ENCODE data around the gene UEVLD.

Gene UEVLD

DNA sequence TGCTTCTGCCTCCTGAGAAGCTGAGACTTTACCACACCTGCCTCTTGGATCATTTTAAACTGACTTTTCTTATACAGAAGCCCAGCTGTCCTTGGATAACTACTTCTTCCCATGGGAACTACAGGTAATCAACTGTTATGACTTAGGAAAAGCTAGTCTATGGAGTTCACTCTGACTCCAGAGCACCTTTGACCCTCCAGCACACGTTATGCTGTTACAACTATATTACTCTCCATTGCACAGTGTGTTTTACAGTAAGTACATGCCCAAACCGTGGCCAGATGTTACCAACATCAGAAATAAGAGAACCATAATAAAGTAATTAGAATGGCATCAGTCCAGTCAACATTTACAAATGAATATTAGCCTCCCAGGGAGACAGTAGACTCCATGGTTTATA lies 40.5 kb downstream of the UEVLD start:
- CTCF ChIA-PET, result interaction anchor here (0.7 kb wide), 1 partner anchor 433 kb away, joined by 3 read pairs; no protein-coding TSS in a partner anchor
- Histone ChIP-seq H3K9me3 (ENCODE audit: control insufficient read depth, insufficient read depth, low read depth, low read length) (no peaks in the 10 kb centered on the region), H3K4me1 (ENCODE audit: control insufficient read depth, insufficient read depth, low read length) (no peaks in the 10 kb centered on the region), H3K4me3 (ENCODE audit: low read depth, low read length) (no peak overlapping the region), H3K36me3 (ENCODE audit: control insufficient read depth in 2 of 2, insufficient read depth in 1 of 2, low read length in 2 of 2) (peaks cover 4 to 21% of the 10 kb centered on the region in 2 experiments; a peak in 2 of 3 replicates), H3K27ac (ENCODE audit: extremely low read depth, low read depth, low read length) (no peak overlapping the region)
- no peak for TF ChIP-seq ZNF155 (tag by site-specific recombination; IDR thresholded peaks at IDR 0.05)
- TF ChIP-seq ZNF610 (tag by site-specific recombination; IDR thresholded peaks at IDR 0.05; ENCODE audit: borderline replicate concordance), result no peak
- no peak for TF ChIP-seq ZNF623 (tag by site-specific recombination; IDR thresholded peaks at IDR 0.05)
- no peak for TF ChIP-seq ZNF248 (tag by site-specific recombination; IDR thresholded peaks at IDR 0.05)
- no peak for TF ChIP-seq ZNF214 (tag by site-specific recombination; IDR thresholded peaks at IDR 0.05; ENCODE audit: borderline replicate concordance)
- TF ChIP-seq ZNF571 (tag by site-specific recombination; IDR thresholded peaks at IDR 0.05), result no peak
- TF ChIP-seq ZIC2 (tag by site-specific recombination; IDR thresholded peaks at IDR 0.05), result no peak
- POLR2A ChIA-PET, result no interaction called here

DNA sequence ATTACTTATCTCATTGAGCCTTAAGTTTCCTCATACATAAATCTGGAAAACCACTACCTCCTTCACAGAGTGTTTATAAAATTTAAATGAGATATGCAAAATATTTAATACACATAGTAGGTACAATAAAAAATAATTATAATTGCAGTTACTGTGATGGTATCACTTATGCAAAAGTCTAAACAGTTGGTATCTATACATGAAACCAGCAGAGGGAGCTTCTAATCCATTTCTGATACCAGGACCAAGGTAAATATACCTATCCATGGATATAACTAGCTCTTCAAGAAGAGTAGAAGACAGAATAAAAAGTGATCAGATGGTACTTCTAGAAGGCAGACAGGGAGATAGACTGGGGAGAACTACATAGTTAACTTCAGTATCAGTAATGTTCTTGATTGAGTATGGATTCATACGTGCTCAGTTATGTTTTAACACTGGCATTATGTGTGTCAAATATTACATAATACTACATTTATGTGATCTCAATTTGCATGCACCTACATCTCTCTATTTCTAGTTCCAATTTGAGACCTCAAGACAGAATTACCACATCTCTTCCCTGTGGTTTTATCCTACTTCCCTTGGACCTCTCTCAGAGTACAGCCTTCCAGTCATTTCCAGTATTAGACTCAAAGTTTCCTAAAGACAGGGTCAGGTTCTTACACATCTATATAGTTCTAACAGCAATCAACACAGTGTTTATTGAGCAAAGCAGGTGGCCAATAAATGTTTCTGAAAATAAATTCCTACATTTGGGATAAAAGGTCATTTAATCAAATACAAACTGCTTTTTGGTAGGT lies 48.1 kb downstream of the UEVLD start:
- H3K4me1 ChIP-seq (ENCODE audit: control insufficient read depth, insufficient read depth, low read length), result no peaks in the 10 kb centered on the region
- no peaks in the 10 kb centered on the region for H3K9me3 ChIP-seq (ENCODE audit: control insufficient read depth, insufficient read depth, low read depth, low read length)
- POLR2A ChIA-PET, result interaction anchor here (1.2 kb wide), 1 partner anchor 95 kb away, joined by 4 read pairs; no protein-coding TSS in a partner anchor
- no peak overlapping the region for H3K27ac ChIP-seq (ENCODE audit: extremely low read depth, low read depth, low read length)
- H3K4me3 ChIP-seq (ENCODE audit: low read depth, low read length), result no peak overlapping the region
- CTCF ChIA-PET, result interaction anchor here (0.5 to 3.3 kb wide), 31 partner anchors 9 to 1451 kb away, joined by 3 to 24 read pairs (median 4); no protein-coding TSS in a partner anchor
- peaks cover 4 to 15% of the 10 kb centered on the region in 2 experiments; a peak in 2 of 3 replicates for H3K36me3 ChIP-seq (ENCODE audit: control insufficient read depth in 2 of 2, insufficient read depth in 1 of 2, low read length in 2 of 2)
- TF ChIP-seq ZNF654 (tag by site-specific recombination; IDR thresholded peaks at IDR 0.05; ENCODE audit: low read depth) (peak; percentile 50), ZFP37 (tag by site-specific recombination; IDR thresholded peaks at IDR 0.05) (no peak), HOXD13 (CRISPR knock-in tag; IDR thresholded peaks at IDR 0.05; ENCODE audit: borderline replicate concordance) (no peak), ZNF157 (tag by site-specific recombination; IDR thresholded peaks at IDR 0.05) (no peak)
- TF ChIP-seq, protein P1, sequence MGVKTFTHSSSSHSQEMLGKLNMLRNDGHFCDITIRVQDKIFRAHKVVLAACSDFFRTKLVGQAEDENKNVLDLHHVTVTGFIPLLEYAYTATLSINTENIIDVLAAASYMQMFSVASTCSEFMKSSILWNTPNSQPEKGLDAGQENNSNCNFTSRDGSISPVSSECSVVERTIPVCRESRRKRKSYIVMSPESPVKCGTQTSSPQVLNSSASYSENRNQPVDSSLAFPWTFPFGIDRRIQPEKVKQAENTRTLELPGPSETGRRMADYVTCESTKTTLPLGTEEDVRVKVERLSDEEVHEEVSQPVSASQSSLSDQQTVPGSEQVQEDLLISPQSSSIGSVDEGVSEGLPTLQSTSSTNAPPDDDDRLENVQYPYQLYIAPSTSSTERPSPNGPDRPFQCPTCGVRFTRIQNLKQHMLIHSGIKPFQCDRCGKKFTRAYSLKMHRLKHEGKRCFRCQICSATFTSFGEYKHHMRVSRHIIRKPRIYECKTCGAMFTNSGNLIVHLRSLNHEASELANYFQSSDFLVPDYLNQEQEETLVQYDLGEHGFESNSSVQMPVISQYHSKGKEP (tag by site-specific recombination; IDR thresholded peaks at IDR 0.05), result no peak

DNA sequence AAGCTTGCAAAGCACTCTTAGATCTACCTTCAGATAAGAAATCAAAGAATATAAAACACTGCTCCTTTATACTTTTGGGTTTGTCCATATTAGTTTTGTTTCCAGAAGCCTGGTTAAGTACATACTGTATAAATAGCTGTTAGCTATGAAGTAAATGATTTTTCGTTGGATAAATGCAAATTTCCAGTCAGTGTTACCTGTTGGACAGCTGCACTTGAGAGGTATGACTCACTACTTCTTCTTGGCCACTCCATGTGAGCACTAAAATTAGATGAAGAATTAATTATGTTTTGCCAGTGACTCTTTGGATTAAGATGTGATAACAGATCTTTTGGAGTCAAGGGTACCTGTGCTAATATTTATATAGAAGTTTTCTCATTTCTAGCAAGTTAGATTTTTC lies 52.3 kb downstream of the UEVLD start:
- Histone ChIP-seq H3K27ac (ENCODE audit: extremely low read depth, low read depth, low read length) (no peak overlapping the region), H3K36me3 (ENCODE audit: control insufficient read depth in 2 of 2, insufficient read depth in 1 of 2, low read length in 2 of 2) (no peaks in the 10 kb centered on the region), H3K4me1 (ENCODE audit: control insufficient read depth, insufficient read depth, low read length) (no peaks in the 10 kb centered on the region), H3K4me3 (ENCODE audit: low read depth, low read length) (no peak overlapping the region), H3K9me3 (ENCODE audit: control insufficient read depth, insufficient read depth, low read depth, low read length) (no peaks in the 10 kb centered on the region)
- POLR2A ChIA-PET, result no interaction called here
- TF ChIP-seq SCRT2 (tag by site-specific recombination; IDR thresholded peaks at IDR 0.05), result peak; percentile 85
- TF ChIP-seq SCRT1 (tag by site-specific recombination; IDR thresholded peaks at IDR 0.05; ENCODE audit: borderline replicate concordance), result peak; percentile 29; the same call in 1 of the 2 replicates
- TF ChIP-seq, protein P2, sequence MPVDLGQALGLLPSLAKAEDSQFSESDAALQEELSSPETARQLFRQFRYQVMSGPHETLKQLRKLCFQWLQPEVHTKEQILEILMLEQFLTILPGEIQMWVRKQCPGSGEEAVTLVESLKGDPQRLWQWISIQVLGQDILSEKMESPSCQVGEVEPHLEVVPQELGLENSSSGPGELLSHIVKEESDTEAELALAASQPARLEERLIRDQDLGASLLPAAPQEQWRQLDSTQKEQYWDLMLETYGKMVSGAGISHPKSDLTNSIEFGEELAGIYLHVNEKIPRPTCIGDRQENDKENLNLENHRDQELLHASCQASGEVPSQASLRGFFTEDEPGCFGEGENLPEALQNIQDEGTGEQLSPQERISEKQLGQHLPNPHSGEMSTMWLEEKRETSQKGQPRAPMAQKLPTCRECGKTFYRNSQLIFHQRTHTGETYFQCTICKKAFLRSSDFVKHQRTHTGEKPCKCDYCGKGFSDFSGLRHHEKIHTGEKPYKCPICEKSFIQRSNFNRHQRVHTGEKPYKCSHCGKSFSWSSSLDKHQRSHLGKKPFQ (tag by site-specific recombination; IDR thresholded peaks at IDR 0.05), result no peak
- TF ChIP-seq ZNF521 (tag by site-specific recombination; IDR thresholded peaks at IDR 0.05), result no peak
- TF ChIP-seq, protein P3, sequence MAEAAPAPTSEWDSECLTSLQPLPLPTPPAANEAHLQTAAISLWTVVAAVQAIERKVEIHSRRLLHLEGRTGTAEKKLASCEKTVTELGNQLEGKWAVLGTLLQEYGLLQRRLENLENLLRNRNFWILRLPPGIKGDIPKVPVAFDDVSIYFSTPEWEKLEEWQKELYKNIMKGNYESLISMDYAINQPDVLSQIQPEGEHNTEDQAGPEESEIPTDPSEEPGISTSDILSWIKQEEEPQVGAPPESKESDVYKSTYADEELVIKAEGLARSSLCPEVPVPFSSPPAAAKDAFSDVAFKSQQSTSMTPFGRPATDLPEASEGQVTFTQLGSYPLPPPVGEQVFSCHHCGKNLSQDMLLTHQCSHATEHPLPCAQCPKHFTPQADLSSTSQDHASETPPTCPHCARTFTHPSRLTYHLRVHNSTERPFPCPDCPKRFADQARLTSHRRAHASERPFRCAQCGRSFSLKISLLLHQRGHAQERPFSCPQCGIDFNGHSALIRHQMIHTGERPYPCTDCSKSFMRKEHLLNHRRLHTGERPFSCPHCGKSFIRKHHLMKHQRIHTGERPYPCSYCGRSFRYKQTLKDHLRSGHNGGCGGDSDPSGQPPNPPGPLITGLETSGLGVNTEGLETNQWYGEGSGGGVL (tag by site-specific recombination; IDR thresholded peaks at IDR 0.05), result no peak
- TF ChIP-seq KLF1 (tag by site-specific recombination; IDR thresholded peaks at IDR 0.05), result no peak
- no peak for TF ChIP-seq MZF1 (tag by site-specific recombination; IDR thresholded peaks at IDR 0.05; ENCODE audit: borderline replicate concordance)
- CTCF ChIA-PET, result interaction anchor here (0.9 kb wide), 1 partner anchor 30 kb away, joined by 3 read pairs; no protein-coding TSS in a partner anchor

Measured in HEK293 (cell line).